HepG2 (cell line): Measurements from ENCODE around the gene IL4I1. TPM values are rescaled to one million over a fixed set of nuclear protein-coding genes. Genes with fewer than 3 reads are reported as not detected.
A peak's percentile ranks its signal among the peaks of the same experiment; 100 is the strongest.

ENCODE experiments used
- ARNT ChIP-seq: fragments of 450-650 bp; IDR thresholded peaks from 2 replicates; pipeline ENCODE4 v1.6.1; 2017
- BHLHE40 ChIP-seq: IDR thresholded peaks from 2 replicates; pipeline ENCODE4 v1.6.1; 2011; ENCODE audit warnings: low read length, improper control_type of control experiment
- CCDC6 ChIP-seq: sonication (generic); formaldehyde crosslinking; IDR thresholded peaks from 2 replicates; pipeline ENCODE4 v1.8.1; 2022; ENCODE audit warnings: mild to moderate bottlenecking, missing genetic modification reagents, moderate library complexity
- HMGA1 ChIP-seq: sonication (generic); formaldehyde crosslinking; conservative IDR thresholded peaks from 2 replicates; pipeline ENCODE4 v1.4.0; 2020; ENCODE audit warnings: missing genetic modification reagents
- MIER3 ChIP-seq: IDR thresholded peaks from 2 replicates; pipeline ENCODE4 v1.6.1; 2016; ENCODE audit warnings: missing compliant biosample characterization, borderline replicate concordance
- POLR2G ChIP-seq: fragments of 200-400 bp; formaldehyde crosslinking; IDR thresholded peaks from 2 replicates; pipeline ENCODE4 v1.6.1; 2018; ENCODE audit warnings: mild to moderate bottlenecking, low read depth, low read length, moderate library complexity
- SALL1 ChIP-seq: sonication (generic); formaldehyde crosslinking; IDR thresholded peaks from 2 replicates; pipeline ENCODE4 v1.8.0; 2022; ENCODE audit warnings: mild to moderate bottlenecking, missing genetic modification reagents
- SKI ChIP-seq: fragments of 450-650 bp; IDR thresholded peaks from one replicate; pipeline ENCODE4 v1.6.1; 2018; ENCODE audit warnings: mild to moderate bottlenecking; ENCODE audit not compliant: partially characterized antibody
- STAG1 ChIP-seq: sonication (generic); formaldehyde crosslinking; IDR thresholded peaks from 2 replicates; pipeline ENCODE4 v1.4.0; 2020; ENCODE audit warnings: missing genetic modification reagents
- ZMYM3 ChIP-seq: sonication (generic); formaldehyde crosslinking; IDR thresholded peaks from 2 replicates; pipeline ENCODE4 v1.5.1; 2020; ENCODE audit warnings: mild to moderate bottlenecking, missing genetic modification reagents
- ZNF263 ChIP-seq: sonication (generic); formaldehyde crosslinking; IDR thresholded peaks from 2 replicates; pipeline ENCODE4 v1.4.0; 2020; ENCODE audit warnings: missing genetic modification reagents
- ZNF317 ChIP-seq: sonication (generic); formaldehyde crosslinking; IDR thresholded peaks from 2 replicates; pipeline ENCODE4 v1.5.0; 2020; ENCODE audit warnings: mild to moderate bottlenecking, missing genetic modification reagents
- ZNF589 ChIP-seq: sonication (generic); formaldehyde crosslinking; conservative IDR thresholded peaks from 2 replicates; pipeline ENCODE4 v1.8.0; 2022; ENCODE audit warnings: mild to moderate bottlenecking, moderate library complexity, missing genetic modification reagents
- ZNF737 ChIP-seq: sonication (generic); formaldehyde crosslinking; IDR thresholded peaks from 2 replicates; pipeline ENCODE4 v1.5.0; 2020; ENCODE audit warnings: missing genetic modification reagents, mild to moderate bottlenecking, borderline replicate concordance
- ZNF773 ChIP-seq: sonication (generic); formaldehyde crosslinking; IDR thresholded peaks from 2 replicates; pipeline ENCODE4 v1.4.0; 2020; ENCODE audit warnings: missing genetic modification reagents, borderline replicate concordance
- polyA plus RNA-seq, 8 experiments: library from polyadenylated mRNA; depleted of rRNA in 3 of 8; stranded (reverse) in 7 of 8; unstranded in 1 of 8; fragments of >200 nt; fragmentation: Illumina TruSeq in 4 of 8; extraction: Trizol in 4 of 8; gene quantifications; 2 replicates each; pipeline versions ENCODE4 v1.2.1 to v1.2.3, GENCODE V29; 2011 to 2016; ENCODE audit warnings: low read depth in 4 of 8, missing spikeins in 1 of 8, mixed read lengths in 1 of 8; ENCODE audit not compliant: insufficient read depth in 1 of 8
- total RNA-seq, 5 experiments: library from RNA; depleted of rRNA; stranded (reverse); fragments of >200 nt; fragmentation: Illumina TruSeq; extraction: Trizol; gene quantifications; 2 replicates each; pipeline ENCODE4 v1.2.3, GENCODE V29; 2016; ENCODE audit warnings: low read depth in 1 of 5
- TF ChIP-seq, protein P1 (sequence below): sonication (generic); formaldehyde crosslinking; IDR thresholded peaks from 2 replicates; pipeline ENCODE4 v1.4.0; 2020; ENCODE audit warnings: missing genetic modification reagents
- TF ChIP-seq, protein P2 (sequence below), 2 experiments: sonication (generic) in 1 of 2; formaldehyde crosslinking in 1 of 2; IDR thresholded peaks; 2 replicates each; pipeline versions ENCODE4 v1.4.0 to v1.6.1; 2016 to 2020; ENCODE audit warnings: borderline replicate concordance in 1 of 2, low read depth in 1 of 2, mild to moderate bottlenecking in 1 of 2, missing genetic modification reagents in 1 of 2
- TF ChIP-seq, protein P3 (sequence below): fragments of 450-650 bp; IDR thresholded peaks from 2 replicates; pipeline ENCODE4 v1.6.1; 2016

The IL4I1 gene
- total and polyA plus RNA-seq, 2 of the 13 experiments (the other 11 are each of a cell fraction or from before 2014, with no cell fraction given), result not detected

DNA sequence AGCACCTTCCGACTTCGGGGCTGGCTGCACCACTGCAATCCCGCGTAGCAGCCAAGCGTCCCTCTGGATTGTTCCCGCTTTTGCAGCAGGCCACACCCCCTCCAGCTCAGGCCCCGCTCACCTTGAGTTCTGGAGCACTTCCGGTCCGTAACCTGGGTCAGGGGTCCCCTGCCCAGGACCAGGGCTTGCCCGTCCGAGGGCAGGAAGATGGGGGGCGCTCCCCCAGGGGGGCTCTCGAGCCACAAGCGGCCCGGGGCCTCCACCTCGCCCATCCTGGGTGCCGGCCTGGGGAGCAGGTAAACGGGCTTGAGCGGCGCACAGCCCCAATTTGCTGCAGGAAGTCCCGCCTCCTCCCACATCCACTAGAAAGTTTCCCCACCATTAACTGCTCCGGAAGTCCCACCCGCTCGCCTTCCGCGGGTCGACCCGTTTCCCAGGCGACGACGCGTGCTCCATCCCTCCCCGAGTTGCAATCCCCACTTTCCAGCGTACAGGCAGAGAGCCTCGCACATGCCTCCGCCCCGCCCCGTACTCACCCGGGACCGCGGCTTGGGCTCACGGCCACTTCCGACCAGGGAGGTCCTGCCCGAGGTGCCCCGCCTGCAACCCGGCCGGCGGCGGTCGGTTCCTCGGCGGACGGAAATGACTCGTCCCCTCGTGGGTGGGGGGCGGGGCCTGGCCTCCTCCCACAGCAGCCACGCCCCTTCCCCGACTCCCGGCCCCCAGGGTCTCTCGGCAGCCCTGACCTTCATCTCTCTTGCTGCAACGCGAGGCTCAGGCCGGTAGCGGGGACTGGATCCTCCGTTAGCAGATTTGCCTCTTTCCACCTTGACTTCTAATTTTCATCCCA, 29.5 kb downstream of the IL4I1 start, which contains the start of gene PNKP (continued):
- TF ChIP-seq, protein P1, sequence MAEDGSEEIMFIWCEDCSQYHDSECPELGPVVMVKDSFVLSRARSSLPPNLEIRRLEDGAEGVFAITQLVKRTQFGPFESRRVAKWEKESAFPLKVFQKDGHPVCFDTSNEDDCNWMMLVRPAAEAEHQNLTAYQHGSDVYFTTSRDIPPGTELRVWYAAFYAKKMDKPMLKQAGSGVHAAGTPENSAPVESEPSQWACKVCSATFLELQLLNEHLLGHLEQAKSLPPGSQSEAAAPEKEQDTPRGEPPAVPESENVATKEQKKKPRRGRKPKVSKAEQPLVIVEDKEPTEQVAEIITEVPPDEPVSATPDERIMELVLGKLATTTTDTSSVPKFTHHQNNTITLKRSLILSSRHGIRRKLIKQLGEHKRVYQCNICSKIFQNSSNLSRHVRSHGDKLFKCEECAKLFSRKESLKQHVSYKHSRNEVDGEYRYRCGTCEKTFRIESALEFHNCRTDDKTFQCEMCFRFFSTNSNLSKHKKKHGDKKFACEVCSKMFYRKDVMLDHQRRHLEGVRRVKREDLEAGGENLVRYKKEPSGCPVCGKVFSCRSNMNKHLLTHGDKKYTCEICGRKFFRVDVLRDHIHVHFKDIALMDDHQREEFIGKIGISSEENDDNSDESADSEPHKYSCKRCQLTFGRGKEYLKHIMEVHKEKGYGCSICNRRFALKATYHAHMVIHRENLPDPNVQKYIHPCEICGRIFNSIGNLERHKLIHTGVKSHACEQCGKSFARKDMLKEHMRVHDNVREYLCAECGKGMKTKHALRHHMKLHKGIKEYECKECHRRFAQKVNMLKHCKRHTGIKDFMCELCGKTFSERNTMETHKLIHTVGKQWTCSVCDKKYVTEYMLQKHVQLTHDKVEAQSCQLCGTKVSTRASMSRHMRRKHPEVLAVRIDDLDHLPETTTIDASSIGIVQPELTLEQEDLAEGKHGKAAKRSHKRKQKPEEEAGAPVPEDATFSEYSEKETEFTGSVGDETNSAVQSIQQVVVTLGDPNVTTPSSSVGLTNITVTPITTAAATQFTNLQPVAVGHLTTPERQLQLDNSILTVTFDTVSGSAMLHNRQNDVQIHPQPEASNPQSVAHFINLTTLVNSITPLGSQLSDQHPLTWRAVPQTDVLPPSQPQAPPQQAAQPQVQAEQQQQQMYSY (CRISPR knock-in tag), result peak; percentile 13; the same call in 1 of the 2 replicates
- TF ChIP-seq SALL1 (CRISPR knock-in tag) (peak; percentile 78), STAG1 (no peak), HMGA1 (no peak), ZNF773 (CRISPR knock-in tag) (no peak; the same call in 1 of the 2 replicates), ZNF263 (CRISPR knock-in tag) (peak; percentile 10; the same call in 1 of the 2 replicates), ZNF589 (CRISPR knock-in tag) (no peak; the same call in 1 of the 2 replicates), POLR2G (peak; percentile 81), ARNT (no peak), BHLHE40 (0 out of 2 replicates have a peak, but pooled peaks have one; percentile 18), ZMYM3 (no peak), MIER3 (CRISPR knock-in tag) (peak; percentile 38), SKI (no peak), CCDC6 (CRISPR knock-in tag) (peak; percentile 84; the same call in 1 of the 2 replicates), ZNF317 (CRISPR knock-in tag) (peak; percentile 84), ZNF737 (no peak)
- TF ChIP-seq, protein P2, sequence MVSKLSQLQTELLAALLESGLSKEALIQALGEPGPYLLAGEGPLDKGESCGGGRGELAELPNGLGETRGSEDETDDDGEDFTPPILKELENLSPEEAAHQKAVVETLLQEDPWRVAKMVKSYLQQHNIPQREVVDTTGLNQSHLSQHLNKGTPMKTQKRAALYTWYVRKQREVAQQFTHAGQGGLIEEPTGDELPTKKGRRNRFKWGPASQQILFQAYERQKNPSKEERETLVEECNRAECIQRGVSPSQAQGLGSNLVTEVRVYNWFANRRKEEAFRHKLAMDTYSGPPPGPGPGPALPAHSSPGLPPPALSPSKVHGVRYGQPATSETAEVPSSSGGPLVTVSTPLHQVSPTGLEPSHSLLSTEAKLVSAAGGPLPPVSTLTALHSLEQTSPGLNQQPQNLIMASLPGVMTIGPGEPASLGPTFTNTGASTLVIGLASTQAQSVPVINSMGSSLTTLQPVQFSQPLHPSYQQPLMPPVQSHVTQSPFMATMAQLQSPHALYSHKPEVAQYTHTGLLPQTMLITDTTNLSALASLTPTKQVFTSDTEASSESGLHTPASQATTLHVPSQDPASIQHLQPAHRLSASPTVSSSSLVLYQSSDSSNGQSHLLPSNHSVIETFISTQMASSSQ (IDR thresholded peaks at IDR 0.05; ENCODE audit: low read depth), result no peak
- TF ChIP-seq, protein P2 (CRISPR knock-in tag; IDR thresholded peaks at IDR 0.05; ENCODE audit: borderline replicate concordance), result peak; percentile 60; the same call in 1 of the 2 replicates
- TF ChIP-seq, protein P3, sequence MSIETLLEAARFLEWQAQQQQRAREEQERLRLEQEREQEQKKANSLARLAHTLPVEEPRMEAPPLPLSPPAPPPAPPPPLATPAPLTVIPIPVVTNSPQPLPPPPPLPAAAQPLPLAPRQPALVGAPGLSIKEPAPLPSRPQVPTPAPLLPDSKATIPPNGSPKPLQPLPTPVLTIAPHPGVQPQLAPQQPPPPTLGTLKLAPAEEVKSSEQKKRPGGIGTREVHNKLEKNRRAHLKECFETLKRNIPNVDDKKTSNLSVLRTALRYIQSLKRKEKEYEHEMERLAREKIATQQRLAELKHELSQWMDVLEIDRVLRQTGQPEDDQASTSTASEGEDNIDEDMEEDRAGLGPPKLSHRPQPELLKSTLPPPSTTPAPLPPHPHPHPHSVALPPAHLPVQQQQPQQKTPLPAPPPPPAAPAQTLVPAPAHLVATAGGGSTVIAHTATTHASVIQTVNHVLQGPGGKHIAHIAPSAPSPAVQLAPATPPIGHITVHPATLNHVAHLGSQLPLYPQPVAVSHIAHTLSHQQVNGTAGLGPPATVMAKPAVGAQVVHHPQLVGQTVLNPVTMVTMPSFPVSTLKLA, result peak; percentile 23
